HL-60 (cell line): ENCODE measurements around the gene NCAPD3.

Source experiments
- DNase-seq, 2 experiments: peaks; one replicate each; pipeline ENCODE4 v3.0.0-alpha.2; 2010 to 2020; ENCODE audit warnings: low read depth in 1 of 2, low spot score in 1 of 2
- H3K27ac ChIP-seq: fragments of 250-450 bp; sonication (Bioruptor Pico); replicated peaks from 2 replicates; pipeline ENCODE4 v1.5.1; 2020; ENCODE audit warnings: mild to moderate bottlenecking, moderate library complexity
- H3K27me3 ChIP-seq: fragments of 250-450 bp; sonication (Bioruptor Pico); 2 replicates; pipeline ENCODE4 v1.5.1; 2021; ENCODE audit warnings: mild to moderate bottlenecking, moderate library complexity; ENCODE audit not compliant: insufficient read depth, poor library complexity, severe bottlenecking
- H3K4me3 ChIP-seq: replicated peaks from 2 replicates; pipeline ENCODE4 v1.5.1; 2011; ENCODE audit warnings: mild to moderate bottlenecking, control low read depth, low read length; ENCODE audit not compliant: insufficient read depth
- GABPA ChIP-seq: IDR thresholded peaks from 2 replicates; pipeline ENCODE4 v1.6.1; 2012; ENCODE audit warnings: low read depth
- POLR2AphosphoS5 ChIP-seq: IDR thresholded peaks from 2 replicates; pipeline ENCODE4 v1.6.1; 2012; ENCODE audit warnings: low read depth
- SPI1 ChIP-seq: IDR thresholded peaks from 2 replicates; pipeline ENCODE4 v1.6.1; 2012; ENCODE audit warnings: low read depth, mild to moderate bottlenecking, borderline replicate concordance
- TF ChIP-seq, protein P1 (sequence below): IDR thresholded peaks from one replicate; pipeline ENCODE4 v1.5.1; 2011; ENCODE audit warnings: low read length, control low read depth, inconsistent platforms; ENCODE audit not compliant: insufficient read depth
- TF ChIP-seq, protein P2 (sequence below): IDR thresholded peaks from 2 replicates; pipeline ENCODE4 v1.6.1; 2012; ENCODE audit warnings: low read depth; ENCODE audit not compliant: insufficient replicate concordance

Gene NCAPD3

DNA sequence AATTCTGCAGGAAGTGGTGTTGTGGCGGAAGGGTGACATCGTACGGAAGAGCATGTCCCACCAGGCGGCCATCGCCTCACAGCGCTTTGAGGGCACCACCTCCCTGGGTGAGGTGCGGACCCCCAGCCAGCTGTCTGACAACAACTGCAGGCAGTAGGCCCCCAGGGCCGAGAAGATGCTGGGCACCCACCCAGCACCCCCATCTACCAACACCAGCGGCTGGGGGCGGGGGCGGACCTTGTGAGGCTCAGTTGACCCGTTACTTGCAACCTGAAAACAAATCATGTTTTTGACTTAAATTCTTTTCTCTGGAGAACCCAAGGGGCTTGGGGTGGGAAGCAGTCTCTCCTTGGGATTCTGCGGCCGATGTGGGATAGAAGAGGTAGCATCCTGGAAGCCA, 21.7 kb upstream of the NCAPD3 start:
- H3K4me3 ChIP-seq, result no peak overlapping the region
- TF ChIP-seq POLR2AphosphoS5, result no peak
- no peak for TF ChIP-seq GABPA
- TF ChIP-seq, protein P1, sequence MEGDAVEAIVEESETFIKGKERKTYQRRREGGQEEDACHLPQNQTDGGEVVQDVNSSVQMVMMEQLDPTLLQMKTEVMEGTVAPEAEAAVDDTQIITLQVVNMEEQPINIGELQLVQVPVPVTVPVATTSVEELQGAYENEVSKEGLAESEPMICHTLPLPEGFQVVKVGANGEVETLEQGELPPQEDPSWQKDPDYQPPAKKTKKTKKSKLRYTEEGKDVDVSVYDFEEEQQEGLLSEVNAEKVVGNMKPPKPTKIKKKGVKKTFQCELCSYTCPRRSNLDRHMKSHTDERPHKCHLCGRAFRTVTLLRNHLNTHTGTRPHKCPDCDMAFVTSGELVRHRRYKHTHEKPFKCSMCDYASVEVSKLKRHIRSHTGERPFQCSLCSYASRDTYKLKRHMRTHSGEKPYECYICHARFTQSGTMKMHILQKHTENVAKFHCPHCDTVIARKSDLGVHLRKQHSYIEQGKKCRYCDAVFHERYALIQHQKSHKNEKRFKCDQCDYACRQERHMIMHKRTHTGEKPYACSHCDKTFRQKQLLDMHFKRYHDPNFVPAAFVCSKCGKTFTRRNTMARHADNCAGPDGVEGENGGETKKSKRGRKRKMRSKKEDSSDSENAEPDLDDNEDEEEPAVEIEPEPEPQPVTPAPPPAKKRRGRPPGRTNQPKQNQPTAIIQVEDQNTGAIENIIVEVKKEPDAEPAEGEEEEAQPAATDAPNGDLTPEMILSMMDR, result no peak
- TF ChIP-seq, protein P2, sequence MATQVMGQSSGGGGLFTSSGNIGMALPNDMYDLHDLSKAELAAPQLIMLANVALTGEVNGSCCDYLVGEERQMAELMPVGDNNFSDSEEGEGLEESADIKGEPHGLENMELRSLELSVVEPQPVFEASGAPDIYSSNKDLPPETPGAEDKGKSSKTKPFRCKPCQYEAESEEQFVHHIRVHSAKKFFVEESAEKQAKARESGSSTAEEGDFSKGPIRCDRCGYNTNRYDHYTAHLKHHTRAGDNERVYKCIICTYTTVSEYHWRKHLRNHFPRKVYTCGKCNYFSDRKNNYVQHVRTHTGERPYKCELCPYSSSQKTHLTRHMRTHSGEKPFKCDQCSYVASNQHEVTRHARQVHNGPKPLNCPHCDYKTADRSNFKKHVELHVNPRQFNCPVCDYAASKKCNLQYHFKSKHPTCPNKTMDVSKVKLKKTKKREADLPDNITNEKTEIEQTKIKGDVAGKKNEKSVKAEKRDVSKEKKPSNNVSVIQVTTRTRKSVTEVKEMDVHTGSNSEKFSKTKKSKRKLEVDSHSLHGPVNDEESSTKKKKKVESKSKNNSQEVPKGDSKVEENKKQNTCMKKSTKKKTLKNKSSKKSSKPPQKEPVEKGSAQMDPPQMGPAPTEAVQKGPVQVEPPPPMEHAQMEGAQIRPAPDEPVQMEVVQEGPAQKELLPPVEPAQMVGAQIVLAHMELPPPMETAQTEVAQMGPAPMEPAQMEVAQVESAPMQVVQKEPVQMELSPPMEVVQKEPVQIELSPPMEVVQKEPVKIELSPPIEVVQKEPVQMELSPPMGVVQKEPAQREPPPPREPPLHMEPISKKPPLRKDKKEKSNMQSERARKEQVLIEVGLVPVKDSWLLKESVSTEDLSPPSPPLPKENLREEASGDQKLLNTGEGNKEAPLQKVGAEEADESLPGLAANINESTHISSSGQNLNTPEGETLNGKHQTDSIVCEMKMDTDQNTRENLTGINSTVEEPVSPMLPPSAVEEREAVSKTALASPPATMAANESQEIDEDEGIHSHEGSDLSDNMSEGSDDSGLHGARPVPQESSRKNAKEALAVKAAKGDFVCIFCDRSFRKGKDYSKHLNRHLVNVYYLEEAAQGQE, result no peak
- no peak for TF ChIP-seq SPI1
- no peak overlapping the region for H3K27ac ChIP-seq
- H3K27me3 ChIP-seq, result no peaks in the 10 kb centered on the region
- no peak for DNase-seq

DNA sequence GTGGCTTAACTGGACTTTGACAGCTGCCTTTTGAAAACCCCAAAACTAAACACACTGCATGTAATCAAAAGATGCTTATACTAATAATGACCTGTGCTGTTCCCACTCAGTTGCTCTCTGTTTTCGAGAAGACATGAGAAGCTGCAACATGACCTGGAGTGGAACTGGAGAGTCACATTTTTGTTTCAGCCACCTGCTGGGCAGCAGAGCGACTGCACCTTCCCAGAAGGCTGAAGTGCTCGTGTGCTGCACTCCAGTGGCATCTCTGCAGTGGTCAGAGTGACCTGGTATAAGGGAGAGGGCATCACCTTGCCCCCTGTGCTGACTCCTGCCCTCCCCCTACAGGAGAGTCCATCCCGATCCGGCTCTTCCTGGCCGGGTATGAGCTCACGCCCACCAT, 20.8 kb upstream of the NCAPD3 start:
- DNase-seq, result peak in 1 of 2 experiments; percentile 23
- Histone ChIP-seq H3K4me3 (no peak overlapping the region), H3K27ac (no peak overlapping the region), H3K27me3 (no peaks in the 10 kb centered on the region)
- TF ChIP-seq SPI1, result no peak
- TF ChIP-seq, protein P1, result peak; percentile 44
- TF ChIP-seq POLR2AphosphoS5, result no peak

DNA sequence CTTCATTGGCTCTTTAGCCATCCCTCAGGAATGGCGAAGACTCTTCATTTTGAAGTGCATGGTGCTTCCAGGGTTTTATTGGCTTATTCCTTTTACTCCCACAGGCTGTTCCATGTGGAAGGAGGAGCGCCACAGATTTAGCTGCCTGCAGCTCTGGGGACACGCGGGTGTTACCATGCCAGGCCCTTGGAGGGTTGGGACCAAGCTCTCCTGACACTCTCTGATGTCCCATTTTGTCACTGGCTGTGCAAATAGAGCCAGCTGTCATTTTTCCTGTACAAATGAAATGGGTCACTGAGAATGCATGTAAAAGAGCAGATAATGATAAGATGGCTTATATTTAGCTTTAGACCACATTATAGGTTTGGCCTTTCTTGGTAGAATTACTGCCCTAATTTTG, 20.1 kb upstream of the NCAPD3 start:
- TF ChIP-seq, protein P1, result no peak
- TF ChIP-seq SPI1 (no peak), GABPA (no peak), POLR2AphosphoS5 (no peak)
- TF ChIP-seq, protein P2, result no peak
- Histone ChIP-seq H3K4me3 (no peak overlapping the region), H3K27ac (no peak overlapping the region), H3K27me3 (no peaks in the 10 kb centered on the region)
- DNase-seq, result no peak

DNA sequence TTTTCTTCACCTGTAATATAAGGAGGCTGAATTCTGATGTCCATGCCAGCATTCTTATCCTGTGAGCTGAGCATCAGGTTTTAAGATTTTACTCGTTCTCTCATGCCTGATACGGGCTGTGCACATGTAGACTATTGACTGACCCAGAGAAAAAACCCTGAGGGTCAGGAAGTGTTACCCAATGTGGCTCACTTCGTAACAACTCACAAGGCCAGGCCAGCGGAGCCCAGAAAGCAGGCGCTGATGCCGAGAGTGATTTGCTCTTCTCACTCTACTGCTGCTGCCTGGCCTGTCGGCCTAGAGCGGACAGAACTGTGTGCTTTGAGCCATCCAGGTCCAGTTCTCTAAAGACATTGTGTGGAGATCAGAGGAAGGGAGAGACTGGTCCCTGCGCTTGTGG, 18.6 kb upstream of the NCAPD3 start:
- TF ChIP-seq, protein P1, result no peak
- TF ChIP-seq SPI1, result no peak
- TF ChIP-seq, protein P2, result no peak
- no peak for TF ChIP-seq GABPA
- TF ChIP-seq POLR2AphosphoS5, result no peak
- Histone ChIP-seq H3K4me3 (no peak overlapping the region), H3K27me3 (no peaks in the 10 kb centered on the region), H3K27ac (no peak overlapping the region)
- DNase-seq, result no peak
